SKM-1 (cell line): ENCODE measurements around the gene NAV3.

Source experiments
- DNase-seq: peaks from one replicate; lab custom pipeline; 2025; ENCODE audit not compliant: unreplicated experiment; lab: John Stamatoyannopoulos, UW

Gene NAV3

DNA sequence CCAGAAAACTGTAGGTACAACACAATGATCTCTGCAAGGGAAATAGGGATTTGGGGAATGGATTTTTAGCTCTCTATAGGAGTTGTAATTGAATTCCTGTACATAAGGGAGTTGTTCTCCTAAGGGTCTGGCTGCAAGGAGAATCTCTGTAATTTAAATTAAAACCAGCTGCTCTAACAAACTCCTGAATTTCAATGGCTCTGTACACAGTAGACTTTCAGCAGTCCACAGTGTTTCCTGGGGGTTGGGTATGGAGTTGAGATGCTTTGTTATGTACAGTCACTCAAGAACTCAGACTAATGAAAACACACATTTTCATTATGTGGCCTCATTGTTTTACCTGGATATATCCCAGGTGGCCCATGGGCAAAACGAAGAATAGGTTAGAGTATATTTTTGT, 93.2 kb downstream of the NAV3 start:
- no peak for DNase-seq

DNA sequence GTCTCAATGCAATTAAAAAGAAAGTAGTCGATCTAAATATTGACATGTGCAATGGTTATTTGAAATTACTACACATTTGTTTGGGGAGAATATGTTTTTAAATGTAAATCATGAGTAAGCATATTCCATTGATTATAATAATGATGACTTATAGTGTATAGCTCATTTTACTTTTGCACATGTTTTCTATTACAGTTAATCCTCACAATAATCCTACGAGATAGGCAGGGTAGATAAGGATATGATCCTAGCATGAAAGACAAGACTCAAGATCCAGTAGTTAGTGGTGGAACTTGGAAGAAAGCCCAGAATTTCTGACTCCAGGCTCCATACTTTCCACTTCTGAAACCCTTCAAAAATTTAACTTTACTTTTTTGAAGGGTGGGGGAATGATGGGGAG, 94.0 kb downstream of the NAV3 start:
- DNase-seq = no peak

DNA sequence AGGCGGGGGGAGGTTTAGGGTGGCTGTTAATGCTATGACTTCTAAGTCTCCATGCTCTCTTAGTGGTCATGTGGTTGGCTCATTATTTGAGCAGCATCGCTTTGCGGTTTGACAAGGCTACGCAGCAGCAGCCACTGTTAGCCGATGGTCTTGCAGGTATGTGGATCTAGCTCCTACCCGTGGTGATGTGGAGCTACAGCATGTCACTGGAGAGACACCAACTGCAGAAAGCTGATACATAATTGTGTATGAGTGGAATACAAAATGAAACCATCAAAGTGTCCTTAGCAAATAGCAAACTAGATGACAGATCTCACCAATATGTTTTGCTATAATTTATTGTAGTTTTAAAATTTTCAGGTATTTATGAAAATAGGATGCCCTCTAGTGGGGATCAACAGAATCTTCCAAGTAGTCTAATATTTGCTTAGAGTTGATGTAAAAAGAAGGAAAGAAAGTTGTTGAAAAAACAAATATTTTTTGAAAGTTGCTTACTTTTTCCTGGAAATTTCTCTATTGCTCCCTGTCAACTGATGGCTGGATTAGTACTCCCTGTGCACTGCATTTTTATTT, 94.9 kb downstream of the NAV3 start:
- DNase-seq = no peak

DNA sequence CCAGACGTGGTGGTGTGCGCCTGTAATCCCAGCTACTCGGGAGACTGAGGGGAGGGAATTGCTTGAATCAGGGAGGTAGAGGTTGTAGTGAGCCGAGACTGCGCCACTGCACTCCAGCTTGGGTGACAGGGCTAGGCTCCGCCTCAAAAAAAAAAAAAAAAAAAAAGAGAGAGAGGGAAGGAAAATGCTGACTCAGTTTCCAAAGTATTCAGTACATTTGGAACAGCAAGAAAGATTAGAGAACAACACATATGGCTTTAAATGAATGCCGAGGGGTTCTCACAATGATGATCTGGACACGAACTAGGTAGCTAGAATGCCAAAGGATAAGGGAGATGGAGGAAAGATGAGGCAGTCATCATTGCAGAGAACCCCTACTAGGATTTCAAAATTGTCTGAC, 97.4 kb downstream of the NAV3 start:
- DNase-seq = no peak

DNA sequence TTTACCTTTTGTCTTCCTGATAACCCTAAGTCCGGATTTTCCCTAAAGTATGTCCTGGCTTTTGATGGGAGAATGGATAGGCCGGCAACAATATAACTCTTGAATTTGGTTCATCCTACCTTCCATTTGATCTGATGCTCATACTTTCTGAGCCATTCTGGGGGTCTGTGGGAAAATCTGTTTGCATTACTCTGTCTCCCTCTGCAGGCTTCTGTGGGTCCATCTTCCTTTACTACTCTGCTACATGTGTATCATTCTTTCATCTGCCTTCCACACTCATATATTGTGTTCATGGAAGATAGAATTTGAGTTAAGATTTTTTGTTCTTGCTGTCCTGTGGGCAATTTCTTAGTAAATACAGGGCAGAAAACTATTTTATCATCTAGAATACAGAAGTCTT, 101.5 kb downstream of the NAV3 start:
- DNase-seq = no peak

DNA sequence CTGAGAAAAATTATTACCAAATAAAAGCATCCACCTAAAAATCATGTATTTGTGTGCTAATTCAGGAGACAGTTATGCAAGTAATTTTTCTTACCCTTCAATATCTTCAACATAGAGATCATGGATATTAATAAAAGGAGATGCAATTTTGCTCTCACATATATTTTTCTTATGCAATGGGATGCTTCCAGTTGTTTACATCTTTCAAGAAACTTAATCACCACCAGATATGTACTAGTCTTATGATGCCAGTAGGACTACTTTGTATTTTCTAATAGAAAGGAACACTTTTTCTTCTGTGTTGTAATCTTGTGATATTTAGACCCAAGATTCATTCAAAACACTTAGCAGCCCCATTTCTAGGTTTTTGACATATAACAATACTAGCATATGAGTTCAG, 107.6 kb downstream of the NAV3 start:
- no peak for DNase-seq

DNA sequence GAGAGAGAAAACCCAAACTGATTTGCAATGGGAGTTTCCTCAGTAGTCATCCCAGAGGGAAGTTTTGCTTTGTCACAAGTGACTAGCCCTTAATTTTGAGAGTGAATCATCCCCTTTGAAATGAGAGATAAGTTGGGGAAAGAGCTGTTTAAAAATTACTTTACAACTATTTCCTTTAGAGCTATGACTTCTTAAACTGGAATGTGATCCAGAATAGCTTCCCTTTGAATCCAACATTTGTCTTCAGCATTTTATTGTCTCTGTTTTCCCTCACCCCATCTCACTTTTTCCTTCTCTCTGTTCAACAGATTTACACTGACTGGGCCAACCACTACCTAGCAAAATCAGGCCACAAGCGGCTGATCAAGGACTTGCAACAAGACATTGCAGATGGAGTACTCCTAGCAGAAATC, 109.3 kb downstream of the NAV3 start:
- no peak for DNase-seq

DNA sequence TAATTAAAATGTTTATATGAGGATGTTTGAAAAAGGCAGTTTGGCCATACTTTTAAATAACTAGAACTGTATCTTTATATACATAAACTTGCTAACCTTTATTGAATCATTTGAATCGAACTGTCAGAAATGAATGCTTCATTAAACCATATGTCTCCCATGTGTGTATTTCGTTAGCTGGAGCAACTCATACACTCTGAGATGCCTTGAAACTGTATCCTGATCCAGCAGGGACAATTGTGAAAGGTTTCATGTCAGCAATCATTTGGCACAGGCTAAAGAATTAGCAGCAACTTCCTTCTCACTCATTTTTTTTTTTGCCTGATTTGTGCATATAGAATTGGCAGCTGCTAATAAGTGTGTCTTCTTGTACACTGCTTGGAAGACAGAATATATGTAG, 109.9 kb downstream of the NAV3 start:
- DNase-seq = no peak

DNA sequence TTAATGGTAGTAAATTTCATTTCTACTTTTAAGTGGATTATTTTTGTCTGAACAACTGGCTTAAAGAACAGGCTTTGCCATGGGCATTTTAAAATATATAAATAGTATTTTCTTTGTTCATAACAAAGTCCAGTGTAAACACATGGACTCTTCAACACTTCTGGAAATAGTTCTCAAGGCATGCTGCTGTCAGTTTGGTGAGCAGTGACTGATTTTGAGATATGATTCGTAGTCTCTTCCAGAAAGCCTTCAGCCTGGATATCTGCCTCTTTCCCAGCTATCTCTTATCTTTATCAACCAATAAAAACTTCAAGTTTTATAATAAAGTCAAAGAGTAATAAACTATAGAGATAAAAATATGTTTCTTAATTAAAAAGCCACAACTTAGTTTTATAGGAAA, 110.7 kb downstream of the NAV3 start:
- no peak for DNase-seq

DNA sequence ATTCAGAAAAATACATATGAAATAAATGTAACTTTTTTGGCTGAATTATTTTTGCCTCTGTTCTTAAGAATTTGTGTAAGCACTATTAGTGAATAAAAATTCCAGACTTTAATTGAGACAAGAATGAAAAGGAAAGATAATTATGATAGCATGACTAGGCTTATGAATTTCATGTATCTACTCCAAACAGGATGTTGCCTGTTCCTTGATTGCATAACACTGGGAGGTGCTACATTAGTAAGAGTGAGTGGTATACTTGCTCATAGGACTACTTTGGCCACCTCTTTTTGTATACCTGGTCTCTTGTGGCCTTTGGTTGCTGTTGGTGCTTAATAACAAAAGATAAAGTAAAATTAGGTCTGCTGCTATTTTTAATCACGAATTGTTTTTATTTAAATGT, 112.8 kb downstream of the NAV3 start:
- no peak for DNase-seq

DNA sequence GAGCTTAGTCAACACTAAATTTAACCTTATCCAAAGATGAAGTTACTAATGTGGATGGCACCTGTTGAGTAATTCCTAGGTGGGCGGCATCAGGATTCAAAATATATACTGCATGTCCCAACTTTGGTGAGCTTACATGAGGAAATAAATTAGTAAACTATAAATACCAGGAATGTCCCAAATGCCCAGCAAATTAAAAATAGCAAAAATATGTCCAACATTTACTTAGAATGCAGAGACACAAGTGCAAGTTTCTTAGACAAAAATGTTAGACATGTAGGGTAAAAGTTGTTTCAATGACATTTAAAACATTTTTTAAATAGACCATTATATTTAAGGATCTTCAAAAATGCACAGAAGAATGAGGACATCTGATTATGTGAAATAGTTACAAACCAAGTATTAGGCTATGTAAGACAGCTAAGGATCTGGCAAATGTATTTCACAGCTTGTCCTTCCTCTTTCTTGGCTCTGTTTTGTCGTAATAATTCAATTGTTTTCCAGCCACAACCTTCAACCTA, 115.9 kb downstream of the NAV3 start:
- no peak for DNase-seq

DNA sequence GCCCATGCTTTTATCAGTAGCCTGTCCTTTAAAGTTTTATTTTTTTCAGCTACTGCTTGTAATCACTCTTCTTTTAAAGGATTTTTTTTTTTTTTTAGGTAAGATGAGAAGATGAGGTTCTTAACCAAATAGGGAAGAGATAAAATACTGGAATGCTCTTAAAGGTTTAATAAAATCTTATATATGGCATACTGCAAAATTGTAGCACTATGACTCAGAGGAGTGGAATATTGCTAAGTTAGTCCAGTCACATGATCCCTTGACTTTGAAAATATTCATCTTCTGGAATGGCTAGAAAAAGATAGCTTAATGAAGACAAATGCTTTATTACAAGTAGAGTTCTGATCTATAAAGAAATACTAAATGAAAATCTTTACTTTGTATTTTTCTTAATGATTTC, 116.6 kb downstream of the NAV3 start:
- DNase-seq = no peak

DNA sequence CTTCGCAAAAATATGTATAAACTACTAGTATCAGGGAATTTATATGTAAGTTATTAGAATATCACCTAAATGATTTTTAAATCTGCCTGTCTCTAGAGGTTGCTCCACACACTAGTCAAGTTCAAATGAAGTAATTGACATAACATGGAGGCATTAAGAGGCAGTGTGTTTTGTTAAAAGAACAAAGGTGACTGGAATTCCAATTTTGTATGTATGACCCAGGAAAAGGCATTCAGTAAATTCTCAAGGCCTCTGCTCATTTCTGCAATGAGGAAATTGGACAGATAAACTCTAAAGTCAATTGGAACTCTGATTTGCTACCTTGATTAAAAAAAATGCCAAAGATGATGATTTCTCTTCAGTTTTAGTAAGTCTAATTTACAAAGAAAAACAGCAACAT, 117.1 kb downstream of the NAV3 start:
- DNase-seq = no peak

DNA sequence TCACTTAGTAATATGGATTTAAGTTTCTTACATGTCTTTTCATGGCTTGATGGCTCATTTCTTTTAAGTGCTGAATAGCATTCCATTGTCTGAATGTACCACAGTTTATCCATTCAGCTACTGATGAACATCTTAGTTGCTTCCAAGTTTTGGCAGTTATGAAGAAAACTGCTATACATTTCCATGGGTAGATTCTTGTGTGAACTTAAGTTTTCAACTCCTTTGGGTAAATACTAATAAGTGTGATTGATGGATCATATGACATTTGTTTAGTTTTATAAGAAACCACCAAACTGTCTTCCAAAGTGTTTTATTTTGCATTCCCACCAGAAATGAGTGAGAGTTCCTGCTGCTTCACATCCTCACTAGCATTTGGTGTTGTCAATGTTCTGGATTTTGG, 119.2 kb downstream of the NAV3 start:
- DNase-seq = no peak

DNA sequence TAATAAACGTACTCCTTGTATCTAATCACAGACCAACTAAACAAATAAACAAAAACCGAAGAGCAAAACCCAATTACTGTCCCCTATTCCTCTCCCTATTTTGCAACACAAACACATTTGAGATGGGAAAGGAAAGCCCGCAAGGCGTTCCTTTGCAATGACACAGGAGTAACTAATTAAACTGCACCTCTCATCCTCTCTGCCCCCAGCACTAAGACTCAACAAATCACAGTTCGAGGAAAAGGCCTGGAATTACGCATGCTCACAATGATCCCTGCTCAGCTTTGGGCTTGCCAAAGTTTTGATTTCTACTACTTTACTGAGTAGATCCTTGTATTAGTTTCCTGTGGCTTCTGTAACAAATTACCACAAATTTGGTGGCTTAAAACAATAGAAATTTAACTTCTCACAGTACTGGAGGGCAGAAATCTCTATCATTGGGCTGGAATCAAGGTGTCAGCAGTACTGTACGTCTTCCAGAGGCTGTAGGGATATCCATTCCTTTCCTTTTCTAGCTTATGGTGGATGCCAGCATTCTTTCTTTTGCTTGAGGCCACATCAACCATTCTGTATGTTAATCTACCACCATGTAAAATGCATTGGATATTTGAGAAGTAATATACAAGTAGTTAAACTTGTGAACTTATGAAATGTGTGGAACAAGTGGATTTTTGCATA, 123.0 kb downstream of the NAV3 start:
- no peak for DNase-seq

DNA sequence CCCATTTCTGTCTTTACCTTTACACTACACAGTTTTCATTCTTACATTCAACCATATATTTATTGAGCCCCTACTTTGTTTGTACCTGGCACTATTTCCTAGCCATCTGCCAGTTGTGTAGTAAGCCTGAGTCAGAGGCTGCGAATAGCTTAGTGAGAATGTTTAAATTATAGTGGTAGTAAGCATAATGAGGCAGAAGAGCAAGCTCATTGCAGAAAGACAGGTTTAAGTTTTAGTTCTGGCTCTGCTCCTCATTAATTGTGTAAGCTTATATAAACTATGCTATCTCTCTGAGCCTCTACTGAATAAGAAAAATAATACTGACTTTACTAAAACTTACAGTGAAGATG, 123.5 kb downstream of the NAV3 start:
- DNase-seq = no peak

DNA sequence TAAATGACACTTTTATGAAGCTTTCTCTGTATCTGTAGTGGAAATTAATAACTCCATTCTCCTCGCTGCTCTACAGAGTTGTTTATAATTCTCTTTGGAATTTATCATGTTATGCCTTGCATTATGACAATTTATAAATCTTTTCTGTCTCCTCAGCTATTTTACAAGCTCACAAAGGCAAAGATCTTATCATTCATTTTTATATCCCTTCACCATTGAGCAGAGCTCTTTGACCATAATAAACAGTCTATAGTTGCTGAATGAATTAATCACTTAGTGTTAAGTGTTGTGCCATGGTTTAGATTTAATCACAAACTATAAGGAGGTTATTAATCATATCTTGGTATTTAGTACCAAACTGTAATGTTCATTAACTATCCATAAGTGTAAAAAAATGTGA, 126.4 kb downstream of the NAV3 start:
- DNase-seq = no peak

DNA sequence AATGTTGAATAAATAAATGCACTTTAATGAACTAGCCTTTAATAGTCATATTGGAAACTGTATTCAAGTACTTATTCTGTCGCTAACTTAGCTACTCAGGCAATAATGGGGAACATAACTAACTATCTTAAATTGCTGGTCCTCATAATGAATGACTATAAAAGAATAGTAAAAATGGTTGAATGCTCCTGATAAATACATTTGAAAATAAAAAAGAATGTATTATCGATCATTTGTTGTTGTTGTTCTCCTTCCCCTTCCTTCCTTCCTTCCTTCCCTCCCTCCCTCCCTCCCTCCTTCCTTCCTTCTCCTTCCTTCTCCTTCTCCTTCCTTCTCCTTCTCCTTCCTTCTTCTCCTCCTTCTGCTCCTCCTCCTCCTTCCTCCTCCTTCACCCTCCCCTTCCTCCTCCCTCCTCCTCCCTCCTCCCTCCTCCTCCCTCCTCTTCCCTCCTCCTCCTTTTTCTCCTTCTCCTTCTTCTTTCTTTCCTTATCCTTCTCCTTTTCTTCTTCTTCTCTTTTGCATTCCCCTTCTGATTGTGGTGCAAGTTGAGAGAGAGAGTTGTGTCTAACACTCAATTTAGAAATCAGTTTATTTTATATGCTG, 133.0 kb downstream of the NAV3 start:
- no peak for DNase-seq

DNA sequence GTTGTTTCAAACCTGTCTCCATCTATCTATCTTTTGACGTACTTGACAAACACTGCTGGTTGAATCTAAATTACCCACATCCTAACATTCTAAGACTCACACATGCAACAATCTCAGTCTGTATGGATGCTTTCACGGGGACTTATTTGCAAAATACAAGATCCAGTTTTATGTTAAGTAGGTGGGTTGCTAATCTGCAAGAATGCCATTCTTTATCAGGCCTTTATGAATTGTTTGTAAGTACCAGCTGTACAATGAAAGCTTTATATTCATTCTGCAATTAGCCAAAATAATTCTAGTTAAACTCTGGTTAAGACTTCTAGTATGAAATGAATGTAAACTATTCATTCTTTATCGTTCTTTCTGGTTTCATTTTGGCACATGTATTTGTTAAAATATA, 135.1 kb downstream of the NAV3 start:
- DNase-seq = no peak

DNA sequence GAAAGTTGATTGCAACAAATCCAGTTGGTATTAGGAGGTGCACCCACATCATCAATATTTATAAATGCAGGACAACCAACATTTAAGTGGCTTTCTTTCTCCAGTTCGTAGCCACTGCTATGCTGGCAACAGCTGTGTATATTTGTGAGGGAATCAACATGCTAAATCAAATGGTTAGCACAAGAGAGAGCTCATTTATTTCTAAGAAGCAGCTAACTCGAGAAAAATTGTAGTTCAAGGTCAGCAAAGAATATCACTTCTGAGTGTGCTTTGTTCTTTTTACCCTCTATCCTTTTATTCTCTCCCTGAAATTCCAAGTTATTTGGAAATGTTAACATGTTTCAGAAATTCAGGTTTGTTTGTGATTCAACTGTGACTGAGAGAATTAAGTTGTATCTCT, 137.3 kb downstream of the NAV3 start:
- DNase-seq = no peak

DNA sequence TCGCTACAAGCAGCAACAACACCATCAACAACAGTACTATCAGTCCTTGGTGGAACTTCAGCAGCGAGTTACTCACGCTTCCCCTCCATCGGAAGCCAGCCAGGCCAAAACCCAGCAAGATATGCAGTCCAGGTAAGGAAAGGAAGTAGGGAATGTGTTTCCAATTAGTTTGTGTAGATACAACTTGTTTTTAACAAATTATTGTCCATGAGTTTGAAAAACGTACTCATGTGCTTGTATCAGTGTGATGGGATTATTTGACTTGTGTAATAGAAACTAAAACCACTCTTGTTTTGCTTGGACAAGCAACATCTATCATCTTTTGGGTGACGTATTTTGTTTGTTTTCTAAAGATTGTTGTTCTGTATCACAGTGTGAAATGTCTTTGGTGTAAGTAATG, 137.9 kb downstream of the NAV3 start:
- no peak for DNase-seq

DNA sequence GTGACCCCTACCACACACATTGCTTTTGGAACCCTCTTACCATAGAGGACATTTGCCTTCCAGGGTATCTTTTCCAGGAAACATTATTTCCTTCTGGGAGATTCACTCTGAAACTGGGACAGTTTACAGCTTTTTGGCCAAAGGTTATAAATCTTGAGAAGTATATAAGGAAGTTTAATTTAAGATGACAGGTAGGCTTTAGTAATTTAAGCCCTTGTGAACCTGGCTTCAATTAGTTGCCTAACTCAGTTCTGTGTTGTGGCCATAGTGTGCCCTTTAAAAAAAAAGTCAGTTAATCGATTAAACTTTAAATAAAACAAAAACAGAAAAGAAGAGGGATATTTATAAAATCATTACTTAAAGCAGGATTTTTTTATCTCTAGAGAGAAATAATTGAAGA, 142.9 kb downstream of the NAV3 start:
- DNase-seq = no peak

DNA sequence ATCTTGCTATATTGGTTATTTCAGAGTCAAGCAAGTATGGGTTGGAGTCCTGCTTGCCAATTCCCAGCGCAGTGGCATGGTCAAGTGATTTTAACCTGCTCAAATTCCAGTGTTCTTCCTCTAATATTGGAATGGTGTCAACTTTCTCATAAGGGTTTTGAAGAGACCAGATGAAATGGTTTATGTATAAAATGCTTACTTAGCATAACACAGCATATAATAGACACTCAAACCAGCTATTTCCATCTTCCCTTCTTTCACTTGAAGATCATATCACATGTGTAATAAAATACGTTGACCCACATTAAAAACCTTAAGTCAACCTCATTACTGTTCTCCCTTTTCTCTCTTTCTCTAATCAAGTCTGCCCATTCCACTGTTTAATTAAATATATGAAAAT, 144.0 kb downstream of the NAV3 start:
- DNase-seq = no peak
